KG1 (cell line): Measurements from ENCODE around the gene NFX1.
"Not testable (repeated sequence)": the region's sequence is repeated elsewhere in the genome, so short reads cannot be mapped to it uniquely, and the experiment has no call there.

Source experiments
- DNase-seq: peaks from one replicate; lab custom pipeline; 2025; lab: John Stamatoyannopoulos, UW

Gene NFX1

GRCh38 chr9:33364127-33364526, 73.8 kb downstream of the NFX1 start:
- no peak for DNase-seq

- not testable (repeated sequence) for DNase-seq
Observed at GRCh38 chr9:33364814-33365213, 74.5 kb downstream of the NFX1 start.

GRCh38 chr9:33366979-33367480, 76.7 kb downstream of the NFX1 start:
- no peak for DNase-seq

GRCh38 chr9:33372900-33373299, 82.6 kb downstream of the NFX1 start:
- DNase-seq: no peak

GRCh38 chr9:33374190-33374589, 83.9 kb downstream of the NFX1 start:
- DNase-seq: no peak

- no peak for DNase-seq
Observed at GRCh38 chr9:33374634-33375237, 84.4 kb downstream of the NFX1 start.

GRCh38 chr9:33375238-33375840, 85.0 kb downstream of the NFX1 start:
- DNase-seq: no peak

GRCh38 chr9:33375841-33376321, 85.6 kb downstream of the NFX1 start:
- no peak for DNase-seq

- DNase-seq: no peak
Observed at GRCh38 chr9:33377089-33377715, 86.9 kb downstream of the NFX1 start.

- no peak for DNase-seq
Observed at GRCh38 chr9:33378121-33378795, 87.9 kb downstream of the NFX1 start.

GRCh38 chr9:33379666-33380389, 89.5 kb downstream of the NFX1 start:
- no peak for DNase-seq

- no peak for DNase-seq
Observed at GRCh38 chr9:33380390-33381094, 90.2 kb downstream of the NFX1 start.

GRCh38 chr9:33381231-33381791, 91.0 kb downstream of the NFX1 start:
- DNase-seq: no peak

- DNase-seq: not testable (repeated sequence)
Observed at GRCh38 chr9:33382397-33382796, 92.1 kb downstream of the NFX1 start.

- not testable (repeated sequence) for DNase-seq
Observed at GRCh38 chr9:33383396-33383795, 93.1 kb downstream of the NFX1 start.

- DNase-seq: not testable (repeated sequence)
Observed at GRCh38 chr9:33385536-33385935, 95.2 kb downstream of the NFX1 start.

- DNase-seq: not testable (repeated sequence)
Observed at GRCh38 chr9:33385979-33386640, 95.8 kb downstream of the NFX1 start.

GRCh38 chr9:33386641-33386996, 96.3 kb downstream of the NFX1 start:
- DNase-seq: not testable (repeated sequence)

- DNase-seq: not testable (repeated sequence)
Observed at GRCh38 chr9:33386998-33387397, 96.7 kb downstream of the NFX1 start.
